GM06990 (cell line): Measurements from ENCODE around the gene LMNTD1.
"Not testable (repeated sequence)": the region's sequence is repeated elsewhere in the genome, so short reads cannot be mapped to it uniquely, and the experiment has no call there.

Experiments
- DNase-seq: peaks from one replicate; pipeline ENCODE4 v3.0.0-alpha.2; 2011; ENCODE audit not compliant: insufficient read length; ENCODE audit errors: extremely low read depth
- H3K27me3 ChIP-seq: replicated peaks from 2 replicates; pipeline ENCODE4 v1.6.0; 2011; ENCODE audit warnings: low read length; ENCODE audit not compliant: control insufficient read depth, insufficient read depth
- H3K36me3 ChIP-seq: 2 replicates; pipeline ENCODE4 v1.5.1; 2011; ENCODE audit warnings: low read length; ENCODE audit not compliant: control insufficient read depth, insufficient read depth
- H3K4me3 ChIP-seq: replicated peaks from 2 replicates; pipeline ENCODE4 v1.5.1; 2011; ENCODE audit warnings: low read depth, mild to moderate bottlenecking, control low read depth, low read length
- CTCF ChIP-seq: IDR thresholded peaks from 2 replicates; pipeline ENCODE4 v1.5.1; 2011; ENCODE audit warnings: low read length, control low read depth, mild to moderate bottlenecking, inconsistent platforms; ENCODE audit not compliant: insufficient read depth, poor library complexity, severe bottlenecking

LMNTD1 gene

GRCh38 chr12:25553098-25553497 is at the start of gene LMNTD1:
TSS of gene LMNTD1 (minus strand) at chr12:25553283. CDS start at chr12:25552959, 324 bp downstream.
- DNase-seq = no peak
- H3K27me3 ChIP-seq = no peaks in the 10 kb centered on the region
- no peaks in the 10 kb centered on the region for H3K36me3 ChIP-seq
- no peak for TF ChIP-seq CTCF
- no peak within 1 kb of the TSS for H3K4me3 ChIP-seq

GRCh38 chr12:25598956-25599355 is 45.9 kb upstream of the LMNTD1 start:
- Histone ChIP-seq H3K36me3 (no peaks in the 10 kb centered on the region), H3K4me3 (no peak overlapping the region), H3K27me3 (no peaks in the 10 kb centered on the region)
- TF ChIP-seq CTCF = no peak
- DNase-seq = no peak

- DNase-seq, H3K4me3 ChIP-seq, H3K27me3 ChIP-seq, H3K36me3 ChIP-seq: not testable (repeated sequence)
These were observed 42.4 kb upstream of the LMNTD1 start for GRCh38 chr12:25595496-25595895.

GRCh38 chr12:25594376-25594775 is 41.3 kb upstream of the LMNTD1 start:
- TF ChIP-seq CTCF = no peak
- no peak for DNase-seq
- Histone ChIP-seq H3K36me3 (no peaks in the 10 kb centered on the region), H3K4me3 (no peak overlapping the region), H3K27me3 (no peaks in the 10 kb centered on the region)

GRCh38 chr12:25592725-25593495 is 39.8 kb upstream of the LMNTD1 start:
- TF ChIP-seq CTCF = no peak
- DNase-seq = no peak
- Histone ChIP-seq H3K4me3 (no peak overlapping the region), H3K36me3 (no peaks in the 10 kb centered on the region), H3K27me3 (no peaks in the 10 kb centered on the region)

GRCh38 chr12:25591144-25591543 is 38.1 kb upstream of the LMNTD1 start:
- no peak for TF ChIP-seq CTCF
- Histone ChIP-seq H3K27me3 (no peaks in the 10 kb centered on the region), H3K4me3 (no peak overlapping the region), H3K36me3 (no peaks in the 10 kb centered on the region)
- DNase-seq = no peak
